K562 (cell line): ENCODE results near the gene HDC. TPM values are rescaled to one million over a fixed set of nuclear protein-coding genes. Genes with fewer than 3 reads are reported as not detected.

Experiments
- ATAC-seq: fragments of 200-7000 bp; cut with Tn5 transposase; 3 replicates; pipeline ENCODE4 v1.9.1; 2020; ENCODE audit warnings: moderate library complexity
- BruUV-seq: library from RNA; stranded (reverse); fragments of 400-500 nt; replicated peaks from 2 replicates; lab custom pipeline; 2021; lab: Mats Ljungman, UMichigan
- CTCF ChIA-PET: fragments of 300-600 bp; formaldehyde crosslinking; extraction: SDS; loops from one replicate; lab custom pipeline; 2021; ENCODE audit warnings: low intra/inter-chr PET ratio; lab: Yijun Ruan, JAX
- POLR2A ChIA-PET: fragments of 300-600, 350-650 bp; sonication (Branson Sonifier 250); formaldehyde crosslinking; extraction: SDS; loops from one replicate; lab custom pipeline; 2021; ENCODE audit warnings: antibody characterized with exemption, inconsistent platforms; lab: Yijun Ruan, JAX
- DNase-seq, 4 experiments: peaks; one replicate each; pipeline versions ENCODE4 v3.0.0 to v3.0.0-alpha.2; 2011 to 2018; ENCODE audit warnings: low spot score in 3 of 4, mixed read lengths in 3 of 4; ENCODE audit errors: extremely low read depth in 1 of 4
- FAIRE-seq: peaks from 2 replicates; lab custom pipeline; 2011; peaks lifted over from hg19 to GRCh38; lab: Jason Lieb, UNC
- H2AFZ ChIP-seq: 2 replicates; pipeline ENCODE4 v1.6.0; 2011; ENCODE audit warnings: low read depth, low read length, control low read depth, inconsistent platforms
- H3K27ac ChIP-seq: fragments of 200-600 bp; 3 replicates; pipeline ENCODE4 v1.8.0; 2011; ENCODE audit warnings: low read depth, mild to moderate bottlenecking, control low read depth, inconsistent platforms, low read length, moderate library complexity, mixed read lengths; ENCODE audit errors: extremely low read depth
- H3K27me3 ChIP-seq, 2 experiments: fragments of 300-600 bp in 1 of 2; 2 replicates in 1 of 2; 3 replicates in 1 of 2; pipeline versions ENCODE4 v1.6.0 to v1.8.0; 2011; ENCODE audit warnings: inconsistent platforms in 2 of 2, low read length in 2 of 2, mild to moderate bottlenecking in 1 of 2, mixed read lengths in 1 of 2, moderate library complexity in 1 of 2; ENCODE audit not compliant: control insufficient read depth in 2 of 2, insufficient read depth in 2 of 2
- H3K36me3 ChIP-seq: fragments of 300-600 bp; 3 replicates; pipeline ENCODE4 v1.8.0; 2011; ENCODE audit warnings: mild to moderate bottlenecking, low read length, inconsistent platforms; ENCODE audit not compliant: control insufficient read depth, insufficient read depth
- H3K4me1 ChIP-seq, 2 experiments: fragments of 200-600 bp in 1 of 2; replicated peaks in 1 of 2; 2 replicates in 1 of 2; 3 replicates in 1 of 2; pipeline versions ENCODE4 v1.5.1 to v1.8.0; 2011; ENCODE audit warnings: inconsistent platforms in 2 of 2, low read length in 2 of 2, mild to moderate bottlenecking in 1 of 2, mixed read lengths in 1 of 2, moderate library complexity in 1 of 2; ENCODE audit not compliant: control insufficient read depth in 2 of 2, insufficient read depth in 2 of 2
- H3K4me2 ChIP-seq: 2 replicates; pipeline ENCODE4 v1.6.1; 2011; ENCODE audit warnings: low read length, control low read depth, inconsistent platforms, mixed read lengths; ENCODE audit not compliant: insufficient read depth
- H3K4me3 ChIP-seq: fragments of 200-600 bp; sonication (generic), shearing (Covaris generic); 2 replicates; pipeline ENCODE4 v1.5.1; 2016; ENCODE audit warnings: control low read depth, inconsistent platforms
- H3K79me2 ChIP-seq: fragments of 200-600 bp; 3 replicates; pipeline ENCODE4 v1.8.0; 2011; ENCODE audit warnings: low read length, inconsistent platforms; ENCODE audit not compliant: control insufficient read depth, insufficient read depth
- H3K9ac ChIP-seq, 2 experiments: 2 replicates each; pipeline versions ENCODE4 v1.6.0 to v1.6.1; 2011; ENCODE audit warnings: low read depth in 2 of 2, low read length in 2 of 2, control low read depth in 1 of 2, inconsistent platforms in 1 of 2, mild to moderate bottlenecking in 1 of 2, mixed read lengths in 1 of 2; ENCODE audit not compliant: insufficient read depth in 1 of 2
- H3K9me1 ChIP-seq: one replicate; pipeline ENCODE4 v1.6.0; 2011; ENCODE audit warnings: inconsistent platforms, mild to moderate bottlenecking, low read length, moderate library complexity; ENCODE audit not compliant: control insufficient read depth, insufficient read depth
- H3K9me3 ChIP-seq: replicated peaks from 2 replicates; pipeline ENCODE4 v1.5.1; 2011; ENCODE audit warnings: low read depth, low read length, inconsistent platforms; ENCODE audit not compliant: control insufficient read depth, insufficient read depth
- H4K20me1 ChIP-seq: replicated peaks from 2 replicates; pipeline ENCODE4 v1.6.1; 2011; ENCODE audit warnings: low read length, inconsistent platforms, mixed read lengths; ENCODE audit not compliant: control insufficient read depth, insufficient read depth
- CTCF ChIP-seq, 3 experiments: IDR thresholded peaks in 2 of 3; conservative IDR thresholded peaks in 1 of 3; 2 replicates each; pipeline ENCODE4 v1.5.1; 2011 to 2012; ENCODE audit warnings: low read length in 3 of 3, mild to moderate bottlenecking in 3 of 3, control low read depth in 2 of 3, improper control_type of control experiment in 1 of 3, inconsistent platforms in 1 of 3, low read depth in 1 of 3, mixed read lengths in 1 of 3, moderate library complexity in 1 of 3; ENCODE audit not compliant: insufficient read depth in 2 of 3
- EHMT2 ChIP-seq: fragments of 450-650 bp; IDR thresholded peaks from 2 replicates; pipeline ENCODE4 v1.6.1; 2018; ENCODE audit warnings: antibody characterized with exemption
- ILF3 ChIP-seq: fragments of 450-650 bp; IDR thresholded peaks from 2 replicates; pipeline ENCODE4 v1.6.1; 2018; ENCODE audit warnings: antibody characterized with exemption, mild to moderate bottlenecking, moderate library complexity, borderline replicate concordance
- RAD21 ChIP-seq, 2 experiments: fragments of 250-450 bp in 1 of 2; fragments of 450-650 bp in 1 of 2; sonication (Bioruptor Pico) in 1 of 2; formaldehyde crosslinking in 1 of 2; IDR thresholded peaks in 1 of 2; conservative IDR thresholded peaks in 1 of 2; 2 replicates each; pipeline versions ENCODE4 v1.4.0 to v1.8.0; 2020 to 2022; ENCODE audit warnings: mild to moderate bottlenecking in 2 of 2, moderate library complexity in 1 of 2
- SMARCA4 ChIP-seq: fragments of 450-650 bp; IDR thresholded peaks from 2 replicates; pipeline ENCODE4 v1.6.1; 2016
- TCF3 ChIP-seq: sonication (generic); formaldehyde crosslinking; IDR thresholded peaks from 2 replicates; pipeline ENCODE4 v1.4.0; 2020; ENCODE audit warnings: mild to moderate bottlenecking, missing genetic modification reagents
- ZBTB40 ChIP-seq, 2 experiments: fragments of 450-650 bp in 1 of 2; sonication (generic) in 1 of 2; formaldehyde crosslinking in 1 of 2; IDR thresholded peaks; 2 replicates each; pipeline versions ENCODE4 v1.7.1 to v1.9.0; 2016 to 2022; ENCODE audit warnings: inconsistent platforms in 1 of 2, mild to moderate bottlenecking in 1 of 2, missing genetic modification reagents in 1 of 2
- ZNF217 ChIP-seq: sonication (generic); formaldehyde crosslinking; IDR thresholded peaks from 2 replicates; pipeline ENCODE4 v1.8.0; 2022; ENCODE audit warnings: mild to moderate bottlenecking, missing genetic modification reagents
- WGBS: fragments of 100-300 bp; shearing (Covaris generic); methylation state at CpG from one replicate; pipeline ENCODE4 v1.1.6; 2016; ENCODE audit warnings: low coverage, mixed read lengths; ENCODE audit not compliant: insufficient coverage; ENCODE audit errors: missing lambda C conversion rate; 5-methylcytosine and 5-hydroxymethylcytosine counted together
- in situ Hi-C: fragments of 300-500 bp; cut with MboI; formaldehyde crosslinking; loops from 4 replicates; pipeline ENCODE4 v1.15.0; 2018; ENCODE audit warnings: inconsistent platforms, mixed read lengths
- intact Hi-C: fragments of 100-400 bp; cut with micrococcal nuclease; formaldehyde crosslinking; loops from 2 replicates; pipeline ENCODE4 v1.14.2; 2022
- polyA plus RNA-seq, 8 experiments: library from polyadenylated mRNA; depleted of rRNA in 4 of 8; stranded (reverse) in 5 of 8; unstranded in 3 of 8; fragments of >200 nt; fragmentation: Nextera tagmentation in 2 of 8; fragmentation: Illumina TruSeq in 1 of 8; extraction: Ambion mirVana in 2 of 8; extraction: Trizol in 1 of 8; gene quantifications; 2 replicates each; pipeline versions ENCODE4 v1.2.1 to v1.2.3, GENCODE V29; 2011 to 2014; ENCODE audit warnings: inconsistent platforms in 1 of 8, missing spikeins in 1 of 8
- total RNA-seq, 7 experiments: library from RNA; depleted of rRNA in 6 of 7; stranded (reverse); fragments of >200 nt in 6 of 7; fragmentation: Illumina TruSeq in 2 of 7; extraction: Trizol in 2 of 7; gene quantifications; 2 replicates each; pipeline versions ENCODE4 v1.2.1 to v1.2.3, GENCODE V29; 2011 to 2021; ENCODE audit warnings: low replicate concordance in 1 of 7

The HDC gene
- total and polyA plus RNA-seq, 9 of the 15 experiments (the other 6 are each of a cell fraction or from before 2014, with no cell fraction given): 0.26 to 5.3 (median 0.99) TPM

DNA sequence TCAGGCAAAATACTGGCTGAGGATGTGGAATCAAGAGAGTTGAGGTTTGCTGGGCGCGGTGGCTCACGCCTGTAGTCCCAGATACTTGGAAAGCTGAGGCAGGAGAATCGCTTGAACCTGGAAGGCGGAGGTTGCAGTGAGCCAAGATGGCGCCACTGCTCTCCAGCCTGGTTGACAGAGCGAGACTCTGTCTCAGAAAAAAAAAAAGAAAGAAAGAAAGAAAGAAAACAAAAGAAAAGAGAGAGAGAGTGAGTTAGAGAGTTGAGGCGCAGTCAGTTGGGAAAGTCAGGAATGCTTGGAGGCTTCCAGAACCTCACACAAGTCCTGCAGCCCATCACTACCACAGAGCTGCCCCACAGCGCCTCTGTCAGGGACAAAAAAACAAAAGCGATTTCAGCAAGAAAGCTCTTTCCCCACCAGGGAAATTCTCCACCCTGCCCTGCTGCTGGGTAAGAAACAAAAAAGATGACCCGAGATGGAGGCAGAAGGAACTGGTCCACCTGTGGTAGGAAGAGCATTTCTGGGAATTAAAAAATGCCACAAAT, 13.8 kb downstream of the HDC start:
- peaks cover 15 to 30% of the 10 kb centered on the region in 2 experiments for H3K4me1 ChIP-seq
- POLR2A ChIA-PET: interaction anchor here (1.0 to 4.7 kb wide), 4 partner anchors 9 to 22 kb away, joined by 3 to 28 read pairs (median 4); no protein-coding TSS in a partner anchor
- WGBS: 68% methylated on average over 10 of the region's 11 CpGs
- TF ChIP-seq ILF3: no peak
- 0 out of 2 replicates have a peak, but pooled peaks have one; percentile 49 for TF ChIP-seq SMARCA4
- no peak for TF ChIP-seq ZBTB40 (IDR thresholded peaks at IDR 0.05)
- no peak for TF ChIP-seq ZBTB40 (CRISPR knock-in tag; IDR thresholded peaks at IDR 0.05)
- TF ChIP-seq CTCF (IDR thresholded peaks at IDR 0.05 in 2 of 3, conservative IDR thresholded peaks at IDR 0.05 in 1 of 3; ENCODE audit: insufficient read depth in 2 of 3, low read depth in 1 of 3, low read length in 3 of 3): peak in 2 of 3 experiments; percentile 34 to 47; a peak in 4 of 6 replicates
- peak in 1 of 2 experiments; percentile 35; a peak in 2 of 4 replicates for TF ChIP-seq RAD21 (CRISPR knock-in tag; conservative IDR thresholded peaks at IDR 0.05 in 1 of 2, IDR thresholded peaks at IDR 0.05 in 1 of 2)
- TF ChIP-seq TCF3 (CRISPR knock-in tag): no peak
- TF ChIP-seq EHMT2: peak; percentile 55; the same call in 1 of the 2 replicates
- no peak for TF ChIP-seq ZNF217

More for the DNA sequence above, 13.8 kb downstream of the HDC start:
- Histone ChIP-seq H3K27ac (no peak overlapping the region), H3K9me3 (no peaks in the 10 kb centered on the region), H3K9me1 (no peaks in the 10 kb centered on the region), H3K9ac (no peak overlapping the region), H3K4me3 (no peak overlapping the region), H3K27me3 (no peaks in the 10 kb centered on the region), H2AFZ (no peak overlapping the region), H3K79me2 (no peaks in the 10 kb centered on the region), H4K20me1 (no peaks in the 10 kb centered on the region), H3K4me2 (no peak overlapping the region), H3K36me3 (no peaks in the 10 kb centered on the region)
- DNase-seq (no peak), ATAC-seq (peak; percentile 51; the same call in 2 of the 3 replicates), FAIRE-seq (no peak)
- in situ Hi-C loops: no loop called here
- no TSS peak for BruUV-seq
- intact Hi-C loops: no loop called here
- CTCF ChIA-PET: no interaction called here
